H1 (cell line): ENCODE data around the gene TCHH. TPM values are rescaled to one million over a fixed set of nuclear protein-coding genes. Genes with fewer than 3 reads are reported as not detected.

Experiments
- CTCF ChIA-PET: fragments of 300-600 bp; sonication (Branson Sonifier 250); formaldehyde crosslinking; loops from one replicate; lab custom pipeline; 2021; ENCODE audit not compliant: partially characterized antibody; lab: Charles Lee
- POLR2A ChIA-PET: fragments of 300-600 bp; sonication (Branson Sonifier 250); formaldehyde crosslinking; loops from one replicate; lab custom pipeline; 2021; ENCODE audit warnings: inconsistent platforms; ENCODE audit not compliant: partially characterized antibody; lab: Charles Lee
- DNase-seq, 2 experiments: peaks; one replicate each; pipeline versions ENCODE4 v3.0.0 to v3.0.0-alpha.2; 2010 to 2022; ENCODE audit warnings: low spot score in 2 of 2, low read depth in 1 of 2, mixed read lengths in 1 of 2
- FAIRE-seq: peaks from 2 replicates; lab custom pipeline; 2011; peaks lifted over from hg19 to GRCh38; lab: Jason Lieb, UNC
- H2AFZ ChIP-seq: 2 replicates; pipeline ENCODE4 v1.8.1; 2012; ENCODE audit warnings: low read length, inconsistent platforms
- H2AK5ac ChIP-seq: 2 replicates; pipeline ENCODE4 v1.6.1; 2013; ENCODE audit warnings: low read depth, low read length
- H2BK120ac ChIP-seq: replicated peaks from 2 replicates; pipeline ENCODE3; 2013; ENCODE audit warnings: low read depth, low read length, inconsistent platforms
- H2BK12ac ChIP-seq: 2 replicates; pipeline ENCODE4 v1.6.1; 2013; ENCODE audit warnings: low read depth, low read length
- H2BK15ac ChIP-seq: 2 replicates; pipeline ENCODE4 v1.6.1; 2013; ENCODE audit warnings: low read length
- H2BK20ac ChIP-seq: 2 replicates; pipeline ENCODE4 v1.6.1; 2013; ENCODE audit warnings: low read length
- H2BK5ac ChIP-seq: 2 replicates; pipeline ENCODE4 v1.6.1; 2013; ENCODE audit warnings: low read depth, low read length
- H3K14ac ChIP-seq: 2 replicates; pipeline ENCODE4 v1.6.1; 2013; ENCODE audit warnings: inconsistent platforms; ENCODE audit not compliant: insufficient read length
- H3K18ac ChIP-seq: 2 replicates; pipeline ENCODE4 v1.6.1; 2013; ENCODE audit warnings: low read length; ENCODE audit errors: extremely low read depth
- H3K23ac ChIP-seq: 2 replicates; pipeline ENCODE4 v1.6.1; 2013; ENCODE audit warnings: inconsistent platforms; ENCODE audit not compliant: insufficient read length
- H3K23me2 ChIP-seq: 2 replicates; pipeline ENCODE4 v1.6.1; 2013; ENCODE audit warnings: low read depth, low read length
- H3K27ac ChIP-seq: 2 replicates; pipeline ENCODE4 v1.6.1; 2011; ENCODE audit warnings: low read depth, low read length, inconsistent platforms
- H3K27me3 ChIP-seq, 4 experiments: replicated peaks in 1 of 4; 1 replicate in 1 of 4; 2 replicates in 3 of 4; pipeline versions ENCODE4 v1.6.1 to v1.8.1; 2011 to 2013; ENCODE audit warnings: low read length in 3 of 4, mild to moderate bottlenecking in 3 of 4, inconsistent platforms in 2 of 4, mixed read lengths in 2 of 4, moderate library complexity in 1 of 4; ENCODE audit not compliant: control insufficient read depth in 3 of 4, insufficient read depth in 3 of 4; ENCODE audit errors: extremely low read depth in 1 of 4
- H3K36me3 ChIP-seq, 4 experiments: 2 replicates each; pipeline versions ENCODE4 v1.6.1 to v1.8.1; 2011 to 2013; ENCODE audit warnings: mild to moderate bottlenecking in 4 of 4, low read length in 3 of 4, moderate library complexity in 2 of 4, control low read depth in 1 of 4, inconsistent platforms in 1 of 4; ENCODE audit not compliant: insufficient read depth in 4 of 4, control insufficient read depth in 2 of 4
- H3K4ac ChIP-seq: replicated peaks from 2 replicates; pipeline ENCODE3; 2013; ENCODE audit warnings: low read length, low read depth, mixed read lengths, inconsistent platforms; ENCODE audit not compliant: insufficient read length
- H3K4me1 ChIP-seq, 4 experiments: replicated peaks in 1 of 4; 1 replicate in 1 of 4; 2 replicates in 3 of 4; pipeline versions ENCODE4 v1.6.1 to v1.8.1; 2011 to 2013; ENCODE audit warnings: low read length in 3 of 4, inconsistent platforms in 2 of 4, mixed read lengths in 1 of 4; ENCODE audit not compliant: insufficient read depth in 4 of 4, control insufficient read depth in 3 of 4
- H3K4me2 ChIP-seq, 2 experiments: 2 replicates each; pipeline versions ENCODE4 v1.6.1 to v1.8.1; 2011 to 2013; ENCODE audit warnings: low read depth in 2 of 2, low read length in 2 of 2, control low read depth in 1 of 2, inconsistent platforms in 1 of 2, mild to moderate bottlenecking in 1 of 2; ENCODE audit not compliant: insufficient read depth in 1 of 2
- H3K4me3 ChIP-seq, 4 experiments: fragments of 200-600, 300-600 bp in 1 of 4; sonication (generic), shearing (Covaris generic), sonication (Bioruptor Twin) in 1 of 4; 2 replicates each; pipeline versions ENCODE4 v1.5.1 to v1.8.1; 2011 to 2016; ENCODE audit warnings: low read length in 4 of 4, low read depth in 3 of 4, control low read depth in 2 of 4, inconsistent platforms in 2 of 4, mild to moderate bottlenecking in 2 of 4, mixed read lengths in 1 of 4, moderate library complexity in 1 of 4; ENCODE audit not compliant: insufficient read depth in 2 of 4; ENCODE audit errors: extremely low read depth in 1 of 4
- H3K56ac ChIP-seq: replicated peaks from 2 replicates; pipeline ENCODE3; 2013; ENCODE audit warnings: low read depth, mild to moderate bottlenecking, mixed read lengths, low read length, inconsistent platforms; ENCODE audit not compliant: insufficient read length
- H3K79me1 ChIP-seq: 2 replicates; pipeline ENCODE4 v1.6.1; 2013; ENCODE audit warnings: low read depth, low read length, control low read depth
- H3K79me2 ChIP-seq, 2 experiments: 2 replicates each; pipeline versions ENCODE4 v1.6.1 to v1.8.1; 2012 to 2013; ENCODE audit warnings: low read length in 2 of 2, mild to moderate bottlenecking in 2 of 2, inconsistent platforms in 1 of 2; ENCODE audit not compliant: insufficient read depth in 2 of 2, control insufficient read depth in 1 of 2
- H3K9ac ChIP-seq, 4 experiments: replicated peaks in 1 of 4; 1 replicate in 1 of 4; 2 replicates in 3 of 4; pipeline versions ENCODE4 v1.6.1 to v1.8.1; 2011 to 2013; ENCODE audit warnings: low read depth in 3 of 4, low read length in 3 of 4, control low read depth in 2 of 4, mild to moderate bottlenecking in 2 of 4, moderate library complexity in 2 of 4, inconsistent platforms in 1 of 4; ENCODE audit errors: extremely low read depth in 1 of 4
- H3K9me3 ChIP-seq, 2 experiments: 2 replicates each; pipeline versions ENCODE4 v1.6.1 to v1.8.1; 2012 to 2013; ENCODE audit warnings: mild to moderate bottlenecking in 2 of 2, moderate library complexity in 2 of 2, control low read depth in 1 of 2, inconsistent platforms in 1 of 2, low read depth in 1 of 2, low read length in 1 of 2, mixed read lengths in 1 of 2; ENCODE audit not compliant: insufficient read depth in 2 of 2
- H4K20me1 ChIP-seq, 2 experiments: replicated peaks in 1 of 2; 2 replicates each; pipeline versions ENCODE3 to v1.8.1; 2011 to 2013; ENCODE audit warnings: inconsistent platforms in 2 of 2, low read length in 2 of 2, mild to moderate bottlenecking in 1 of 2; ENCODE audit not compliant: insufficient read depth in 2 of 2, control insufficient read depth in 1 of 2
- H4K5ac ChIP-seq: 2 replicates; pipeline ENCODE4 v1.6.1; 2013; ENCODE audit warnings: low read length, low read depth, mixed read lengths, inconsistent platforms; ENCODE audit not compliant: insufficient read length
- H4K8ac ChIP-seq: 2 replicates; pipeline ENCODE4 v1.8.0; 2013; ENCODE audit warnings: mild to moderate bottlenecking, moderate library complexity, low read length, inconsistent platforms; ENCODE audit not compliant: insufficient read depth; ENCODE audit errors: extremely low read depth
- H4K91ac ChIP-seq: replicated peaks from 2 replicates; pipeline ENCODE3; 2013; ENCODE audit warnings: low read length, mixed read lengths, inconsistent platforms; ENCODE audit not compliant: insufficient read length
- BCL11A ChIP-seq, 2 experiments: IDR thresholded peaks; one replicate each; pipeline ENCODE4 v1.6.1; 2011; ENCODE audit warnings: low read depth in 2 of 2, low read length in 2 of 2, mild to moderate bottlenecking in 2 of 2
- CHD1 ChIP-seq: IDR thresholded peaks from 2 replicates; pipeline ENCODE4 v1.6.1; 2012; ENCODE audit warnings: low read depth, low read length, improper control_type of control experiment
- CHD2 ChIP-seq: IDR thresholded peaks from 2 replicates; pipeline ENCODE4 v1.6.1; 2012; ENCODE audit warnings: low read length, improper control_type of control experiment
- EGR1 ChIP-seq: IDR thresholded peaks from 2 replicates; pipeline ENCODE4 v1.6.1; 2011; ENCODE audit warnings: low read depth, low read length, borderline replicate concordance
- EP300 ChIP-seq, 2 experiments: IDR thresholded peaks; 1 replicate in 1 of 2; 2 replicates in 1 of 2; pipeline ENCODE4 v1.6.1; 2011 to 2012; ENCODE audit warnings: low read depth in 2 of 2, low read length in 2 of 2, mild to moderate bottlenecking in 2 of 2, borderline replicate concordance in 1 of 2, inconsistent platforms in 1 of 2, moderate library complexity in 1 of 2
- HDAC6 ChIP-seq: IDR thresholded peaks from one replicate; pipeline ENCODE4 v1.7.1; 2012; ENCODE audit warnings: low read depth, mild to moderate bottlenecking, inconsistent platforms, low read length, moderate library complexity
- JUN ChIP-seq: IDR thresholded peaks from 2 replicates; pipeline ENCODE4 v1.6.1; 2011; ENCODE audit warnings: low read depth, mild to moderate bottlenecking, improper control_type of control experiment, low read length
- KDM1A ChIP-seq: fragments of 200-600, 300-600 bp; sonication (generic); IDR thresholded peaks from 2 replicates; pipeline ENCODE4 v1.7.1; 2016; ENCODE audit warnings: mild to moderate bottlenecking, low read length, borderline replicate concordance
- KDM4A ChIP-seq: IDR thresholded peaks from one replicate; pipeline ENCODE4 v1.7.1; 2012; ENCODE audit warnings: low read depth, mild to moderate bottlenecking, moderate library complexity, low read length, inconsistent platforms; ENCODE audit not compliant: severe bottlenecking
- RFX5 ChIP-seq: IDR thresholded peaks from 2 replicates; pipeline ENCODE4 v1.6.1; 2011; ENCODE audit warnings: low read depth, low read length, improper control_type of control experiment, borderline replicate concordance
- SP4 ChIP-seq: IDR thresholded peaks from 2 replicates; pipeline ENCODE4 v1.6.1; 2012; ENCODE audit warnings: low read length, inconsistent platforms
- TAF7 ChIP-seq: optimal IDR thresholded peaks from 2 replicates; pipeline ENCODE3; 2011; ENCODE audit warnings: low read depth, mild to moderate bottlenecking, inconsistent platforms, low read length, moderate library complexity, borderline replicate concordance
- ZNF274 ChIP-seq: IDR thresholded peaks from 2 replicates; pipeline ENCODE4 v1.7.0; 2012; ENCODE audit warnings: low read length, borderline replicate concordance; ENCODE audit errors: extremely low read depth
- WGBS, 2 experiments: shearing (Covaris generic) in 1 of 2; methylation state at CpG; one replicate each; pipeline versions ENCODE4 v1.1.6 to v1.1.7; 2013 to 2015; ENCODE audit warnings: low lambda C conversion rate in 2 of 2, mixed read lengths in 2 of 2, inconsistent platforms in 1 of 2, low coverage in 1 of 2, missing lambda C conversion rate in 1 of 2; ENCODE audit not compliant: insufficient replicate concordance in 2 of 2, insufficient coverage in 1 of 2, insufficient read length in 1 of 2; ENCODE audit errors: extremely low coverage in 1 of 2, missing lambda C conversion rate in 1 of 2; 5-methylcytosine and 5-hydroxymethylcytosine counted together
- polyA plus RNA-seq, 7 experiments: library from polyadenylated mRNA; depleted of rRNA in 3 of 7; stranded (reverse) in 5 of 7; unstranded in 2 of 7; fragments of >200 nt in 5 of 7; fragments of 200-250 nt in 2 of 7; gene quantifications; 1 replicate in 5 of 7; 2 replicates in 1 of 7; 4 replicates in 1 of 7; pipeline versions ENCODE4 v1.2.1 to v1.2.3, GENCODE V29; 2011 to 2013; ENCODE audit warnings: missing spikeins in 2 of 7, mixed read lengths in 2 of 7
- total RNA-seq: library from RNA; stranded (reverse); fragmentation: NEBNext Ultra II Directional; extraction: Animal tissue kit (Norgen Biotek cat#: 25700); gene quantifications from 2 replicates; pipeline ENCODE4 v1.2.1, GENCODE V29; 2021

TCHH gene
- total and polyA plus RNA-seq, 2 of the 8 experiments (the other 6 are each of a cell fraction or from before 2014, with no cell fraction given), result 0.02 to 0.07 TPM

GRCh38 chr1:152148051-152148450 is 32.8 kb upstream of the TCHH start:
- POLR2A ChIA-PET, result no interaction called here

More at GRCh38 chr1:152148051-152148450, 32.8 kb upstream of the TCHH start:
- Histone ChIP-seq H2BK5ac (no peak overlapping the region), H3K79me1 (no peaks in the 10 kb centered on the region), H3K36me3 (no peaks in the 10 kb centered on the region), H3K4me2 (no peak overlapping the region), H4K5ac (no peak overlapping the region), H3K23ac (no peak overlapping the region), H3K4me1 (no peaks in the 10 kb centered on the region), H3K56ac (no peak overlapping the region), H2AK5ac (no peak overlapping the region), H3K23me2 (no peaks in the 10 kb centered on the region), H2BK15ac (no peak overlapping the region), H3K4ac (no peak overlapping the region), H3K18ac (no peak overlapping the region), H4K20me1 (no peaks in the 10 kb centered on the region), H4K8ac (no peak overlapping the region), H4K91ac (no peak overlapping the region), H2AFZ (no peak overlapping the region), H3K27ac (no peak overlapping the region), H2BK120ac (no peak overlapping the region), H3K14ac (no peak overlapping the region), H3K27me3 (no peaks in the 10 kb centered on the region), H3K79me2 (no peaks in the 10 kb centered on the region), H2BK20ac (no peak overlapping the region), H3K9ac (no peak overlapping the region), H3K4me3 (no peak overlapping the region), H2BK12ac (no peak overlapping the region), H3K9me3 (peaks cover 57 to 74% of the 10 kb centered on the region in 2 experiments)
- WGBS, 2 experiments, result 61% methylated on average over 3 of the region's 3 CpGs; no CpG with 5 or more reads in 1 of the 2 experiments
- CTCF ChIA-PET, result interaction anchor here (1.0 kb wide), 1 partner anchor 9 kb away, joined by 3 read pairs; no protein-coding TSS in a partner anchor
- no peak for TF ChIP-seq BCL11A (IDR thresholded peaks at IDR 0.05; ENCODE audit: low read depth in 2 of 2, low read length in 2 of 2)
- no peak for TF ChIP-seq HDAC6
- no peak for TF ChIP-seq TAF7
- TF ChIP-seq RFX5, result no peak
- no peak for TF ChIP-seq EP300 (IDR thresholded peaks at IDR 0.05; ENCODE audit: borderline replicate concordance in 1 of 2, low read depth in 2 of 2, low read length in 2 of 2)
- no peak for TF ChIP-seq KDM1A
- TF ChIP-seq ZNF274, result no peak
- no peak for TF ChIP-seq CHD1
- no peak for TF ChIP-seq JUN
- TF ChIP-seq EGR1, result no peak
- TF ChIP-seq KDM4A, result no peak
- no peak for TF ChIP-seq CHD2
- no peak for TF ChIP-seq SP4
- DNase-seq, result no peak
- no peak for FAIRE-seq
